EH (cell line): ENCODE results near the gene MAP2K7.
A peak's percentile ranks its signal among the peaks of the same experiment; 100 is the strongest.

Experiments used
- DNase-seq: peaks from one replicate; pipeline ENCODE4 v3.0.0-alpha.2; 2015; ENCODE audit warnings: low read depth

MAP2K7 gene

GRCh38 chr19:7883796-7884570, 19.7 kb upstream of the MAP2K7 start:
- DNase-seq = peak; percentile 81

- DNase-seq = no peak
These were observed 17.9 kb upstream of the MAP2K7 start for GRCh38 chr19:7885818-7886217.

DNA sequence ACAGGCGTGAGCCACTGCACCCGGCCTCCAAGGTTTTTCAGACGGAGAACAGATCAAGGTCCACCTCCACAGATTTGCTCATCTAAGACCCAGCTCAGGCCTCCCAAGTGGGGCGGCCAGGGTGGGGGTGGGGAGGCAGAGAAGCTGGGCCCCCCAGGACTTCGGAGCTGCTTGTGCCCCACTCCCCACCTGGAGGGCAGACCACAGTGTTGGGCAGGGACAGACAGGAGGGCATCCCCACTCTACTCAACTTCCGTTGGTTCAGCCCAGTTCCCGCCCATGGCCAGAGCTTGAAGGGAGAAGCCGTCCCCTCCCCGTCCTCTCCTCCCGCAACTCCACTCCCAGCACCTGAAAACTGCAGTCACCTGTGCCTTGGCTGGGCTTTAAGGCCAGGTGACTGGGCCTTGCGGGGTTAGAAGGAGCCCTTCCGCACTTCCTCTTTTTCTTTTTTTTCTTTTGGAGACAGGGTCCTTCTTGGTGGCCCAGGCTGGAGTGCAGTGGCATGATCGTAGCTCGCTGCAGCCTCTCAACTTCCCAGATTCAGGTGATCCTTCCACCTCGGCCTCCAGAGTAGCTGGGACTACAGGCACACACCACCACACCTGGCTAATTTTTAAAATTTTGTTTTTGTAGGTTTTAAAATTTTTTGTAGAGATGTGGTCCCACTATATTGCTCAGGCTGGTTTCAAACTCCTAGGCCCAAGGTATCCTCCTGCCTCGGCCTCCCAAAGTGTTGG, 16.1 kb upstream of the MAP2K7 start:
- no peak for DNase-seq

- DNase-seq = peak; percentile 83
These were observed 15.4 kb upstream of the MAP2K7 start, which contains the start of gene LRRC8E for GRCh38 chr19:7888145-7888825. Gene LRRC8E, plus strand, starts transcription at chr19:7888510. Its CDS starts 7,094 bp downstream, at chr19:7895604.

GRCh38 chr19:7888826-7889217, 14.9 kb upstream of the MAP2K7 start:
- no peak for DNase-seq

GRCh38 chr19:7893362-7894101, 10.1 kb upstream of the MAP2K7 start:
- DNase-seq = peak; percentile 53

DNA sequence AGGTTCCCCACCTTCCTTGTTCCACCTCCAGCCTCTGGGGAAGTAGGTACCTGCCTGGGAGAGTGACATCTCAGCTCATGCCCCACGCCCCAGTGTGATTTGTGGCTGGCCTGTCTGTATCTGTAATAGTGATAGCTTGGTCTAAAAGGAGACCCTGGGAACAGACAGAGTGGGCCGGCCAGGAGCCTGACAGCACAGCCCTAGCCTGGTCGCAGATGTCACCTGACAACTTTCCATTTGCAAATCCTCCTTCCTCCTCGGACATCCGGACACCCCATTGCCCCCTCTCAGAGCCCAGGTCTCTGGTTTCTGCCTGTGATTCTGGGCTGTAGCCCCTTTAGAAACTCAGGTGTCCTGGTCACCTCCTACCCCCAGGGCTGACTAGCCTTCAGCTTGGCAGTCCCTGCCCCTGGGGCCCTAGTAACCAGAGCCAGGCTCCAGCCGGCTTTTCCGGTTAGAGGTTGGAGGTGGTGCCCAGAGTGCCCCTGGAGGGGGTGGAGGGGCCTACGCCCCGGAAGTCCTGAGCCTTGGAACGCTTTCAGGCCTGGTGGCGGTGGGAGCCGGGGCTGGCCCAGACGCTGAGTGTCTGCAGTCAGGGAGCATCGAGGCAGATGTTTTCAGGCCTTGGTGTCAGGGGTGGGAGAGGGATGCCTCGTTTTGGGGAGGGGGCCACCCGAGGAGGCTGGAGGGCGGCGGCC, 8.9 kb upstream of the MAP2K7 start:
- DNase-seq = no peak

DNA sequence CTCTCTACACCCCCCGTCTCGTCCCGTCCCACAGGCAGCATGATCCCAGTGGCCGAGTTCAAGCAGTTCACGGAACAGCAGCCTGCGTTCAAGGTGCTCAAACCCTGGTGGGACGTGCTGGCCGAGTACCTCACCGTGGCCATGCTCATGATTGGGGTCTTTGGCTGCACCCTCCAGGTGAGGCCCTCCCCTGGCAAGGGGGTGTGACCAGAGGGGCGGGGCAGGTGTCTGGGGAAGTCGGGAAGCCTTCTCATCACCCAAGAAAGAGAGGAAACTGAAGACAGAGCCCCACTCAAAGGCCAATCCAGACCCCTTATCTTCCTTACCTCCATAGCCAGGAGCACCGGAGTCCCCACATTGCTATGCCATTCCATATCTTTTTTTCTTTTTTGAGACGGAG, 8.1 kb upstream of the MAP2K7 start:
- no peak for DNase-seq

DNA sequence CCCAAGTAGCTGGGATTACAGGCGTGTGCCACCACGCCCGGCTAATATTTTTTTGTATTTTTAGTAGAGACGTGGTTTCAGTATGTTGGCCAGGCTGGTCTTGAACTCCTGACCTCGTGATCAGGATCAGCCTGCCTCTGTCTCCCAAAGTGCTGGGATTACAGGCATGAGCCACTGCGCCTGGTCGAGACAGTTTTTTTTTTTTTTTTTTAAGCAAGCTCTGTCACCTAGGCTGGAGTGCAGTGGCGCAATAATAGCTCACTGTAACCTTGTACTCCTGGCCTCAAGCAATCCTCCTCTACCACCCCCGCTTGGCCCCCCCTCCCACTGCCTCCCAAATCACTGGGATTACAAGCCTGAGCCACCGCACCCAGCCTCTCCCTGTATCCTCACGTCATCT, 6.4 kb upstream of the MAP2K7 start:
- no peak for DNase-seq

DNA sequence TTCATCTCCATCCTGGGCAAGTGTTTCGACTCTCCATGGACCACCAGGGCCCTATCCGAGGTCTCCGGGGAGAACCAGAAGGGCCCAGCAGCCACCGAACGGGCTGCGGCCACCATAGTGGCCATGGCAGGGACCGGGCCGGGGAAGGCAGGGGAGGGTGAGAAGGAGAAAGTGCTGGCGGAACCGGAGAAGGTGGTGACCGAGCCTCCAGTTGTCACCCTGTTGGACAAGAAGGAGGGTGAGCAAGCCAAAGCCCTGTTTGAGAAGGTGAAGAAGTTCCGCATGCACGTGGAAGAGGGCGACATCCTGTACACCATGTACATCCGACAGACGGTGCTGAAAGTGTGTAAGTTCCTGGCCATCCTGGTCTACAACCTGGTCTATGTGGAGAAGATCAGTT, 4.7 kb upstream of the MAP2K7 start:
- no peak for DNase-seq

- no peak for DNase-seq
These were observed 3.8 kb upstream of the MAP2K7 start for GRCh38 chr19:7899751-7900378.

GRCh38 chr19:7900401-7900870, 3.2 kb upstream of the MAP2K7 start:
- DNase-seq = no peak

GRCh38 chr19:7900931-7901330, 2.7 kb upstream of the MAP2K7 start:
- DNase-seq = no peak

- DNase-seq = no peak
These were observed 2.3 kb upstream of the MAP2K7 start for GRCh38 chr19:7901337-7901736.

DNA sequence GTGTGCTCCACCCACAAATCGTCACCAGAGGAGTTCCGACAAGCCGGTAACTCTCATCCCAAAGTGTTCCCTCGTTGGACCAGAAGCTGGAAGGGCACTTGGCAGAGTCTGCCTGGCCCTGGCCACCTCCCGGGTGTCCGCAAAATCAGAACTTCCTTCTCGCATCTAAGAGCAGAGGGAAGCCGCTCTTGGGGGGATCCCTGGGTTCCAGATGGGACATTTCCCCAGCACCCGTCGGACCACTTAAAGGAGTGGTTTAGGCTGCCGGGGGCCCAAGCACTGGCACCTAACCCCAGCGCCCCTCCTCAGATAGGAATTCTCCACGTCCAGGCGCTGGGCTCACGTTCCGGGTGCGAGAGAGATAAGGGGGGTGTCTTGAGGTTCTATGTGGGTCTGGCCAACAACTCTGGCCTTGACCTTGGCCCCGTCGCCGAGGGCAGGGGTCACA, 857 bp upstream of the MAP2K7 start:
- peak; percentile 24 for DNase-seq

- no peak for DNase-seq
These were observed 670 bp downstream of the MAP2K7 start for GRCh38 chr19:7904074-7905020.

GRCh38 chr19:7905268-7905667, 1.6 kb downstream of the MAP2K7 start:
- DNase-seq = no peak

- no peak for DNase-seq
These were observed 2.2 kb downstream of the MAP2K7 start for GRCh38 chr19:7905859-7906258.

GRCh38 chr19:7907122-7907521, 3.4 kb downstream of the MAP2K7 start:
- DNase-seq = no peak

DNA sequence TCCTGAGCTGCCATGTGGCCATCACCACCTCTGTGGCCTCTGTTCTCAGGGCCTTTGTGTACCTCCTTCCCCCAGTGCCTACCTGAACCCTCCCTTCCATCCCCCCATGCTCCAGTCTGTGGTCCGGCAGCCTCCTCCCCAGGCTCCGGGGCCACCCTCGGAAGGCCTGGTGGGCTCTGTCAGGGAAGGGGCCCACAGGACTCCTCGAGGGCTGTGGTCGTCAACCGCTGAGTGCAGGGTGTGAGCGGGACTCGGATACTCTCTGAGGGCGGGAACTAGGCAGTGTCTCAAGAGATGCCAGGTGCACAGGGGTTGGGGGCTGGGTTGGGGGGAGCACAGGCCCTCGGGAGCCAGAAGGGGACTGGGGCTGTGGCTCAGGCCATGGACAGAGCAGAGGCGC, 3.9 kb downstream of the MAP2K7 start:
- no peak for DNase-seq
